ENCODE data around the gene CDKAL1.
"Not testable (repeated sequence)": the region's sequence is repeated elsewhere in the genome, so short reads cannot be mapped to it uniquely, and the experiment has no call there.

The CDKAL1 gene

DNA sequence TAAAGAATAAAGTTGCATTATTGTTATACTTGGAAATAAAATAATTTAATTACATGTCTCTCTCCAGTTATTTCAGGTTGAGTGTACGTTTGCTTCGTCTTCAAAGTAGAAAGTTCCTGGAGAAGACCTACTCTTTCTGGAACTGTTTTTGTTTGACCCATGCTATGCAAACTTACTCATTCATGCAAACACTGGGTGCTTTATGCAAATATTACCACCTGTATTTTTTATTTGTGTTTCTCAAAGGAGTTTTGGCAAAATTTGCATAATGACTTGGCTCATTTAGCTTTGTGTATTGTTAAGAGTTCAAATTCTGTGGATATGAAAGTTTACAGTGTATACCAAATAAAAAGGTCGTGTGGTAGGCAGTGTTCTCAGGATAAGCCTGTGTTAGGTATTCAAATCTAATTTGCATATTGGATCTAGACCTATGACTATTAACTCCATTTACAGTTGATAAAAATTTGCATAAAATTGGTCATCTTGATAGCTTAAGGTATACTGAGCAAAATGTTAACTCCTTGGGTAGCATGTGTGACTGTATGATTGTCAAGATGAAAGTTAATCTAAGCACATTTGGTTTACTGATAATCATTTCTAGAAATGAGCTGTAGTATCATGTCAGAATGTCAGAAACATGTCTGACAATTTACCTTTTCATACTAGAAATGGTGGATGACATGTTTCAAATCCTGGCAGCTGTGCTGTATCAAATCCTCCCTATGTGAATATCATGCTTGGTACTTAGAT lies 65.2 kb downstream of the CDKAL1 start:
- no peak for DNase-seq

DNA sequence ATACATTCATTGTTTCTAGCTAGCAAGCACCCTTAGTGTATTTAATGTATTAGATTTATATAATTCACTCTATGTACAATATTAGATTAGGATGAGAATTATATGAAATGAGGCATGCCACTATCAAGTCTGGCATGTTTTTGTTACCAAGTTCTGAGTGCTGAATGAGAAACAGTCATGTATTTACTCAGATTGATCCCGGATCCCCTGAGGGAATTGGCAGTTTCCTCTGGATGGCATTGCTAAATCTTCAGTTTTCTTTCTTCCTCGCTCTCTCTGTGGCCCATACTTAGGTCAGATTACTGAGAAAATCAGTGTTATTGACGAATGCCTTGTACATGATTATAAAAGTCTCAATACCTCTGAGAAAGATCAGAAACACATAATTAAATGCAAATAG lies 66.6 kb downstream of the CDKAL1 start:
- DNase-seq, result no peak

DNA sequence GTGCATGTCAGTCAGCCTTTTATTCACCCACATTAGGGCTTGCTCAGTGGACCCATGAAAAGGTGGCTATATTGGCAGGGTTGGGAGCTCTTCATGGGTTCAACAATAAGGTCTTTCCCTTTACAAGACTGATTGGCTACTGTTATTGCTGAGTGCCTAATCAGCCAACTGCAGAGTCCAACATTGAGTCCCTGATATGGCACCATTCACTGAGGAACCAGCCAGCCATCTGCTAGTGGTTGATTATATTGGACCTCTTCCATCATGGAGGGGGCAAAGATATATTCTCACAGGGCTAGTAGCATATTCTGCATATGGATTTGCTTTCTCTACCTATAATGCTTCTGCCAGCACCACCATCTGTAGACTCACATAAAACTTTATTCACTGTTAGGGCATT lies 69.9 kb downstream of the CDKAL1 start:
- no peak for DNase-seq

DNA sequence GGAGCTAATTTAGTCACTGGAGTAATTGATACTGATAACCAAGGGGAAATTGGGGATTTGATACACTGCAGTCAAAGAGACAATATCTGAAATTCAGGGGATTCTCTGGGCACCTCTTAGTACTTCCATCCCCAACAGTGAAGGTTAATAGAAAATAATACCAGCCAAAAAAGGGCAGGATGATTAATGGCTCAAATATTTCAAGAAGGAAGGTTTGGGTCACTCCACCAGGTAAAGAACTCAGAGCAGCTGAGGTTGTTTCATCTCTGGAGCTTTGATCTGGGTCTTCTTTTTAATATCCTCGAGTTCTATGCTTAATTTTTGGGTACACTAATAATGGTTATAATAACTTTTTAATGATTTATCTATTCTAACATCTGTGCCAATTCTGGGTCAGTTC lies 70.8 kb downstream of the CDKAL1 start:
- no peak for DNase-seq

DNA sequence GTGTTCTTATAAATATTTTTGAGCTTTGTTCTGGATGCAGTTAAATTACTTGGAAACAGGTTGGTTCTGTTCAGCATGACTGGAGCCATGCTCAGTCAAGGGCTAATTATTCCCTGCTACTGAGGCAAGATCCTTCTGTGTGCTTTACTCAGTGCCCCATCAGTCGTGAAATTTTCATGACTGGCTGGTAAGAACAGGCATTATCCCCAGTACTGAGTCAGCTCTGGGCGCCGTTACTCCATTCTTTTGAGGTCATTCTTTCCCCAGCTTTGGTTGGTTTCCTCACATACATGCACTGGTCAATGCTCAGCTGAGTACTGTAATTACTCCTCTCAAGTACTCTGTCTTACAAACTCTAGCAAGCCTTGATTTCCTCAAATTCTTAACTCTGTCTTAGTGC lies 71.3 kb downstream of the CDKAL1 start:
- no peak for DNase-seq

DNA sequence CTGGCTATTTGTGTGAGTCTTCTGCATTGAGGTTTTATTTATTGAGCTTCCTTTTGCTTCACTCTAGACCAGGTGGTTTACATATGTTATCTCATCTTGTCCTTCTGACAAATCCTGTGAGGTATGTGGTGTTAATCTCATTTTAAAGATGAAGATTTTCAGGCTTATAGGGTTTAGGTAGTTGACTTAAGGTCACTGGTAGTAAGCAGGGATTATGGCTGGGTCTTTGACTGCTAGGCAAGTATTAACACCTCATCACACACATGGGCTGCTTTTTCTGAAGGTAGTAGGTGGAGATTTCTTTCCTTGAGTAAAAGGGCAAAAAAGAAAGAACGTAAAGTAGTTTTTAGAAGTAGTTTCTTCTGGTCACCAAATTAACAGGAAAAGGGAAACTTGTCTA lies 72.6 kb downstream of the CDKAL1 start:
- DNase-seq, result no peak

DNA sequence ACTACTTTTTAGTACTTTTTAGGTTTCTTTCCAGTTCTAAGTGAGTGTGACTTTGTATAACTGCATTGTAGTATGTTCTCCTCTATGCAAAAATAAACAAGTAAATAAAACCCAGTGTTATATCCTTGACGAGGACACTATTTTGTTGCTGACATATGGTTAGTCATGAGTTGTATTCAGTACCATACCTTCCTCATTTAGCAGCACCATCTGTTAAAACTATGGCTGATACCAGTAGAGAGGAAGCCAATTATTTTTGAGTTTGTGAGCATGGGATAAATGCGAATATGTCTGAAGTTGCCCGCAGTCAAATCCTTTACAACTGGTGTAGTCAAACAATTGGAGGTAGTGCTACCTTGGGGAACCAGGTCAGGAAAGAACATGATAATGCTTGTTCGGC lies 74.1 kb downstream of the CDKAL1 start:
- no peak for DNase-seq

DNA sequence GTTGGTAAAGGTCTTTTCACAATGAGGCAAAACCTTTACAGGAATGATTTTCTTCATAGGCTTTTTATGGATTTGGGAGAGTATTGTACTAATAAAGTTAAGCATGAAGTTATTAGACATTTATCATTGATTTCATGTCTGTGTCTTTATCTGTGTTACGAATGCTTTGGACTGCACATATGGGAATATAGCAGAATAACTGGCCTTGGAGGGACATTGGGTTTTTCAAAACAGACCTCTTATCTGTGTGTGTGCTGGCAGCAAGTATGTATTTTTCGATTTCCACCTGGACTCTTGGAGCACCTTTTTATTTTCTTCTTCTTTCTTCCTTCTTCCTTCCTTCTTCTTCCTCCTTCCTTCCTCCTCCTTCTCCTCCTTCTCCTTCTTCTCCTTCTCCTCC lies 74.6 kb downstream of the CDKAL1 start:
- no peak for DNase-seq

DNA sequence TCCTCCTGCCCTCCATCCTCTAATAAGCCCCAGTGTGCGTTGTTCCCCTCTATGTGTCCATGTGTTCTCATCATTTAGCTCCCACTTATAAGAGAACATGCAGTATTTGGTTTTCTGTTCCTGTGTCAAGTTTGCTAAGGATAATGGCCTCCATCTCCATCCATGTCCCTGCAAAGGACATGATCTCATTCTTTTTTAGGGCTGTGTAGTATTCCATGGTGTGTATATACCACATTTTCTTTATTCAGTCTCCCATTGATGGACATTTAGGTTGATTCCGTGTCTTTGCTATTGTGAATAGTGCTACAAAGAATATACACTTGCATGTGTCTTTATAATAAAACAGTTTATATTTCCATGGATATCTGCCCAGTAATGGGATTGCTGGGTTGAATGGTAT lies 75.7 kb downstream of the CDKAL1 start:
- not testable (repeated sequence) for DNase-seq

DNA sequence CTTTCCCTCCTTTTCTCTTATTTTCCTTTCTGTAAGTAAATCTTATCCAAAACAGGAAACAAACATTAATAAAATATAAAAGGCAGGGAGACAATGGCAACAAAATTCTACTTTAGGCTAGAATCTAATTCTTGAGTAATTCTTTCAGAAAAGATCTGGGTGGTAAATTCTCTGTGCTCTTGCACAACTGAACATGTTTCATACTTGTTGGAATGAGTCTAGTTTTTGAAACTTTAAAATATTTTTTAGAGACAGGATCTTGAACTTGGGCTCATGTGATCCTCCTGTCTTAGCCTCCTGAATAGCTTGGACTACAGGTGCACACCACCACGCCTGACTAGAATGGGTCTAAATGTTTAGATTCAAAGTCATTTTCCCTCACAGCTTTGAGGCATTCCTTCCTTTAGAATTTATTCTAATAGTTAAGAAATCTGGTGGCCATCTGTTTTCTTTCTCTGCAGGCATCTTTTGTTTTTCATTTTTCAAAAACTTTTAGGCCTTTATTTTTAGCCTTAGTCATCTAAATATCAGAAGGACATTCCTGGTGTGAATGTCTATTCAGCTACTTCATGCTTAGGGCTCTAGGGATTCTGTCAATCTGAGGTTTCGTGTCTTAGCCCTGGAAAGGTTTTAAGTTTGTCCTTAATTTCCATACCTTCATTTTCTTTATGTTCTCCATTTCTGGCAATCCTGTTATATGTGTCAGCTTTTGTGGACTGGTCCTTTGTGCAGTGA lies 76.5 kb downstream of the CDKAL1 start:
- no peak for DNase-seq

DNA sequence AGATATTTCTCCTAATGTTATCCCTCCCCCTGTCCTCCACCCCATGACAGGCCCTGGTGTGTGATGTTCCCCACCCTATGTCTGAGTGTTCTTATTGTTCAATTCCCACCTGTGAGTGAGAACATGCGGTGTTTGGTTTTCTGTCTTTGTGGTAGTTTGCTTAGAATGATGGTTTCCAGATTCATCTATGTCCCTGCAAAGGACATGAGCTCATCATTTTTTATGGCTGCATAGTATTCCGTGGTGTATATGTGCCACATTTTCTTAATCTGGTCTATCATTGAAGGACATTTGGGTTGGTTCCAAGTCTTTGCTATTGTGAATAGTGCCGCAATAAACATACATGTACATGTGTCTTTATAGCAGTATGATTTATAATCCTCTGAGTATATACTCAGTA lies 83.3 kb downstream of the CDKAL1 start:
- DNase-seq, result not testable (repeated sequence)

DNA sequence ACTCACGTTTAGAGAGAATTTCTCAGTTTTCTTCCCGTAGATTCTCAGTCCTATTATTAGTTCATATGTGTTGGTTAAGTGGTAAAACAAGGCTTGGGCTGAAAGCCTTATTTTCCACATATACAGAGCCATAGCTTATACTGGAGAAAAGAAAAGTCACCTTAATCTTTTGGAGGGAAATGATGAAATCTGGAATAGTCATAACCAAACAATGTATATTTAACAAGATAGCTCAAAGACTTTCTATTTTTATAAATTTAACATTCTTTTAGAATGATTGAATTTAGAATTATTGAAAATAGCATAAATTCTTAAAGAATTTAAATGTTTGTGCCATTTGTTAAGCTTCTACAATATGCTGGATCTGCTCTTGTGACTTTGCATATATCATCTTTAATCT lies 85.8 kb downstream of the CDKAL1 start:
- no peak for DNase-seq

DNA sequence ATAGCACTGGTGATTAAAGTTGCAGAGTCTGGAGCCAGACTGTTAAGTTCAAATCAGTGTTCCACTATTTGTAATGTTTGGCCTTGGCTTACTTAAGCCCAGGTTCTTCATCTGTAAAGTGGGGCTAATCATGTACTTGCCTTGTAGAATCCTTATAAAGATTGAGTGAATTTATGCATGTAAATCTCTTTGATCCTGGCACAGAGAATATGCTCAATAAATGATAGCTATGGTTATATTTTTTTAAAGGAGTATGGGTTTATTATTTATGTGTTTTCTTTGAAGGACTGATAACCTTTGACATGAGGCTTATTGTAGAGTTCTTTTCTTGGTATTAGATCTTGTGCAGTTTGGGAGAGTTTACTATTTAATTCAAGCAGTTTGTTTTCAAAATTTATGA lies 89.5 kb downstream of the CDKAL1 start:
- DNase-seq, result no peak

DNA sequence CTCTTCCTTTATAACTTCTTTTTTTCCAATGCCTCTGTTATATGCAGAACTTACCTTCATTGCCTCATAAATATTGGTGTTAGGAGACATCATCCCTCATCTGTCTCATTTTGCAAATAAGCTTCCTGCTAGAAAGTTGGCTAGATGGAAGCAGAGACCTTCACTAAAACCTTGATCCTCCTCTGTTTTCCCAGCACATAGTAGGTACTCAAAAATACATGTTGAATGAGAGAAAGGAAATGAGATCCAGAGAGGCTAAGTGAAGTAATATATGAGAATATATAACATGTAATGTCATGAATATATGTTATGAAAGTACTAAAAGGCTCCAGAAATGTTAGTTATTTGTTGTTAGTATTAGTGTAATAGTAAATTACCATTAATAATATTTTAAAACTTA lies 91.9 kb downstream of the CDKAL1 start:
- no peak for DNase-seq

DNA sequence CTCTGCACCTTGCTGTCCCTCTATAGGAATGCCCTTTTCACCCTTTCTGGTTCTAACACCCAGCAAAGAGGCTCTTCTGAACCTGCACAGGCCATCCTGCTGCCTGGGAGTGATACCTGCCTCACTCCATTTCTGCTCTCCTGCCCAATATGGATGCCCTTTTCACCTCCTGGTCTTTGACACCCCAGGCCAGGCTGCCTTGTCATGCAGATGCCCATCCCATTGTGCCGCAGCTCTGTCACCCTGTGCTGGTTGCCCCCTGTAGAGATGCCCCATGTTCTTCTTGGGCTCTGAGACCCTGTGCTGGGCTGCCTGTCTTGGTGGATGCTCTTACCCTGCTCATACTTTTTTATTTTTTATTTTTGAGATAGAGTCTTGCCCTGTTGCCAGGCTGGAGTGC lies 95.3 kb downstream of the CDKAL1 start:
- DNase-seq, result no peak

DNA sequence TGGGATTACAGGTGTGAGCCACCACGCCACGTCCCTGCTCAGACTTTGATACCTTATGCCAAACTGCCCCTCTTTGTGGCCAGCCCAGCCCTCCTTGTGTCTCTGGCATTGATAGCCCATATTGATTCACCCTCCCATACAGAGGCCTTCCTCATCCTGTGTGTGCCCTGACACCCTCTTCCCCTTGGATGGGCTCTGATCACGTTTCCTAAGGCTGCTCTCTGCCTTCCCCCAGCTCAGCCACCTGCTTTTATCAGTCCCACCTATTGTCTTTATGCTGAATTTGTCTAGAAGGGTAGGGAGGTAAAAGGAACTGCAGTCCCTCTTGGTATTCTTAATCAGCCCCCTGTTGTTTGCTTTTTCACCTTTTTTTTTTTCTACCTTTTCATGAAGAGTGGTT lies 95.9 kb downstream of the CDKAL1 start:
- DNase-seq, result no peak

DNA sequence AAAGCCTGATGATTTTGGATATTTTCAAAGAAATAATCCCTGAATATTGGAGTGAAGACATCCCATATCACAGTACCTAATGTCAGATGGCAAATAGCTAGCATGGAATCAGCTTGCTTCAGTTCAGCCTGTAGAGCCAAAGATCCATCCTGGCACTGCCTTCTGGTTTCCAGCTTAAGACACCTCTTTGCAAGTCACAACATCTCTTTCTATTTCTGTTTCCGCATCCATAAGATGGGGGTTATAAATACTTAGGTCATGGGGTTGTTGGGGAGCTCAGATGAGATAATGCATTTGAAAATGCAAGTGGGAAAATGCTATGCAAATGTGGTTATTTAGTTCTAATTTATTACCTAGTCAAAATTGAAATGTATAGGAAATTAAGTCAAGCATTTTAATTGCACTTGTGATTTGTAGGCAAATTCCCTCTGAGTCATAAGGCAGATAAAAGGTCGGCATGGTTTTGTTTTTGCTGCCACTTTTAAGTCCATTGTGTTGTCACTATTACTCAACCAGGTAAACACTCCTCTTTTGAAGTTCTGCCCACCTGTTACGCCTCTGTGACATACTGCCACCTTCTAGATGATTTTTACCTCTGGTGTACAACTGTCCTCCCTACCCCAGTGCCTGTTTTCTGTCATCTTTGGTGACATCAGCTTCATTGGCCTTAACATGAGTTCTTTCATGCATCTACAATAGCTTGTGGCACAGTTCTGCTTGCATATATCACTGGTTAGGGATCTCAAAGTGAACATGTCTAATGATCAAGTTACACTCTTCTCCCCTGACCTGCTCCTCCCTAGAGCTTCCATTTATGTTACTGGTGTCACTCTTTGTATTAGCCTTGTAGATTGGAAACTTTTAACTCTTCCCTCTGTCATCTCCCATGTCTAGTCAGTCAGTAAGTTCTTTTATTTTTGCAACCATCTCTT lies 96.6 kb downstream of the CDKAL1 start:
- DNase-seq, result no peak

DNA sequence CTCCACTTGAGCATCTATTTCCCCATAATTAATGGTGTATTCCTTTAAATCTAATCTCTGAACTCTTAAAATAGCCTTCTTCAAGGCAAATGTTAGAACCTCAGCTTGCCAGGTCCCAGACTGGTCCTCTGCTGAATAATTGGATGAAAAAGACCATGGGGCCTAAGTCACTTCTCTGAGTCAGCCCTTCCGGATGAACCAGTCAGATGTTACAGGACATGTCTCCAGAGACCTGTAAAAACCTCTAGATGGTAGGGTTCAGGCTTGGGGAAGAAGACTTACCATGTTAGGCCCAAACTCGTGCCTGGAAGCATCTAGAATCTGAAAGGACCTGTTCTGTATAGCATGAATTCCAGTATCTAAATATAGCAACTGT lies 97.3 kb downstream of the CDKAL1 start:
- DNase-seq, result no peak

DNA sequence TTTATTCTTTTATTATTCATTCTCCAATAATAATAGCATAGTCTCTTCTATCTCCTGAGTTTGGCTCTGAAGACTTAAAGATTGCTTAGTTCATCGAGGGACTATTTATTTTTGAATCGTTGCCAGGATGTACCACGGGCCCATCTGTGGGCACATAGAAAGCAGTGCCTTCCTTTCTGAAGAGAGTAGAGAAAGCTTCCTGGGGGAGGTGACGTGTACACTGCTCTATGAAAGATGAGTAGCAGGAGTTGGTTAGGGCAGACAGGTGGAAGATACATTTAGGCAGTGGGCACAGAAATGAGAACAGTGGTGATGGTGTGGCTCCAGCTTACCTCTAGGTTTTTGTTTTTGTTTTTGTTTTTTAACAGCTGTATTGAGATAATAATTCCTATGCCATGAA lies 98.4 kb downstream of the CDKAL1 start:
- no peak for DNase-seq

DNA sequence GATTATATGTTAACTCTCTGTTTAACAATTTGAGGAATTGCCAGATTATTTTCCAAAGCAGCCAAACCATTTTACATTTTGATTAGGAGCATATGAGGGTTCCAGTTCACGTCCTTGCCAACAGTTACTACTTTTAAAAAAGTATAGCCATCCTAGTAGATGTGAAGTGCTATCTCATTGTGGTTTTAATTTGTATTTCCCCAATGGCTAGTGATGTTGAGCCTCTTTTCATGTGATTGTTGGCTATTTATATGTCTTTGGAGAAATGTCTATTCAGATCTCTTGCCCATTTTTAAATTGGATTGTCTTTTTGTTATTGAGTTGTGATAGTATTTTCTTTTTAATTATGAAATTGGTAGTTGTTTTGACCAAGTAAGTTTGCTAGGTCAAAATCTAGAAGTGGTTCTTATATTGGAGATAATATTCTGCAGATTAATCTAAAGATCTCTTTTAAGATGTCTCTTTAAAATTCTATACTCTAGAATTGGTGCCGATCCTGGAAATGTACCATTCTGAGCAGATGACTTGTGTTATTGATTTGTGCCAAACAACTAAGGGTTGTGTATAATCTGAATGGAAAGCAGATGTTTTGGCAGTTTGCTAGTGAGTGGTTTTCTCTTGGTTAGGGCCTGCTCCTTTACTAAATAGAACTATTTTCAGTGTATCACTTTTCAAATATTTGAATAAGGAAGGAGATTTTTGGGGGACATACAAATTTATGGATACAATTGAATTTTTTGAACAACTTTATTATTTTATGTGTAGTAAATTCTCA lies 99.5 kb downstream of the CDKAL1 start:
- DNase-seq, result no peak

DNA sequence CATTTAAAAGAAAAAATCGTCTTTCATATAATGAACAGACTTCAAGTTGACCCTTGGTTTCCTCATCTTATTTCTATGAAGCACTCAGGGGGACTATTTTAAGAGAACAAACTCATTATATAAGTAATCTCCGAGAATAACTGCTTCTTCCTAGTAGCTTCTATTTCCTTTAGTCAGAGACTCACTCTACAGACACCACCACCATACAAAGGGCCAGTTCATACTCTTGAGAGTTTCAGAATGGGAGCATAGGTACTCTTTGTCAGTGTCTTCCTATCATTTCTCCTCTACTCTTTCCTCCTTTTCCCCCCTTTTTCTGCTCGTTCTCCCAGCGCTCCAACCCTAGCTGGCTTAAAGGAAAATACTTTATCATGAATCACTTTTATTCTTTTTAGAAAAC lies 104.9 kb downstream of the CDKAL1 start:
- DNase-seq, result no peak

DNA sequence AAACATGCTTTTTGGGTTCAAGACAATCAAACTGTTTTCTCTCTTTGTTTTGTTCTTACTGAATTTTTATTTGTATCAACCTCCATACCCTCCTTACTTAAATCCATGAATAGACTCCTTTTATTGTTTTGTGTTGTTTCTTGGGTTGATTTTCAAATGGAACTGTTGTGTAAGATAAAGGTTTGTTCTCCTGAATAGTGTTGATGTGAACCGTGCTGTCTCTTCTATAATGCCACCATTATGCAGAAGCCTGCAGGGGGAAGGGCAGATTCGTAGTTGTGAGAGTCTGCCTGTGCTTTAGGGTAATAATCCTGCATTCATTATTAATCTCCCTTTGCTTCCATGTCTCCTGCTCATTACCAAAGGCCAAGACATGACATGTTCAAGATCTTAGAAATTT lies 105.9 kb downstream of the CDKAL1 start:
- no peak for DNase-seq

DNA sequence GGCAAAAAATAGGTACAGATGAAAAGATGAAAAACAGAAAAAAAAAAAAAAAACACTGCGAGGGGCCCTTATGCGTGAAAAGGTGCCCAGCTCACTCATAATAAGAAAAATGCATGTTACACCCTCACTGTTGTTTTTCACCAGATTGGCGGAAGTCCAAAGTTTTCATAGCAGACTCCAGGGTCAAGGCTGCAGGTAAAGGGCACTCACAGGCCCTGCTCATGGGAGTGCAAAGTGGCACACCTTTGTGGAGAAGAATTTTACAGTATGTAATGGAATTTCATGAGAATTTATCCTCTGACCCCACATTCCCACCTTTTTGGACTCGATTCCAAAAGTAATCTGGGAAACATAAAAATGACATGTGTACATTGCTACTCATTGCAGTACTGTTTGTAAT lies 108.2 kb downstream of the CDKAL1 start:
- DNase-seq, result no peak
